Retinal pigment epithelial cell (primary cell): ENCODE data around the gene YEATS2.

ENCODE experiments used
- DNase-seq: peaks from one replicate; pipeline ENCODE4 v3.0.0-alpha.2; 2010; ENCODE audit warnings: low read depth
- H3K4me3 ChIP-seq: 2 replicates; pipeline ENCODE4 v1.5.1; 2011; ENCODE audit warnings: mild to moderate bottlenecking, low read length, control low read depth, moderate library complexity
- CTCF ChIP-seq: conservative IDR thresholded peaks from 2 replicates; pipeline ENCODE4 v1.5.1; 2011; ENCODE audit warnings: low read depth, low read length, control low read depth, inconsistent platforms

Gene YEATS2

GRCh38 chr3:183810643-183811594 is 113.3 kb downstream of the YEATS2 start:
- no peak overlapping the region for H3K4me3 ChIP-seq
- no peak for DNase-seq

DNA sequence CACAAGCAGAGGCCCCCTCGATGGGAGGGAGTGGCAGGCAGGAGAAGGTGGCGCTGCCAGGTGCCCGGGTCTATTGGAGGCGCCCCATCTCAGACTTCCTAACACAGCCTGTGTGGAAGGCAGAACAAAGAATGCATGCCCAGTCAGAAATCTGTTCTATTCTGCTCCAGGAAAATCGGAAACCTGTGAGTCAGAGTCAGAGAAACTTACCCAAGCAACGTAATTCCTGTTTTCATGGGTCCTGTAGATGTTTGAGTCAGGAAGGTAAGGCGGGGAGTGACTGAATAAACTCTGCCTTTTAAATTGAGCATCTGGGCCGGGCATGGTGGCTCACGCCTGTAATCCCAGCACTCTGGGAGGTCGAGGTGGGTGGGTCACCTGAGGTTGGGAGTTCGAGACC is 114.0 kb downstream of the YEATS2 start:
- DNase-seq, result no peak
- H3K4me3 ChIP-seq, result no peak overlapping the region
- TF ChIP-seq CTCF, result no peak

More at GRCh38 chr3:183810643-183811594, 113.3 kb downstream of the YEATS2 start:
- no peak for TF ChIP-seq CTCF

- TF ChIP-seq CTCF, result no peak
- no peak for DNase-seq
- H3K4me3 ChIP-seq, result no peak overlapping the region
Observed at GRCh38 chr3:183812761-183813445, 115.3 kb downstream of the YEATS2 start.

DNA sequence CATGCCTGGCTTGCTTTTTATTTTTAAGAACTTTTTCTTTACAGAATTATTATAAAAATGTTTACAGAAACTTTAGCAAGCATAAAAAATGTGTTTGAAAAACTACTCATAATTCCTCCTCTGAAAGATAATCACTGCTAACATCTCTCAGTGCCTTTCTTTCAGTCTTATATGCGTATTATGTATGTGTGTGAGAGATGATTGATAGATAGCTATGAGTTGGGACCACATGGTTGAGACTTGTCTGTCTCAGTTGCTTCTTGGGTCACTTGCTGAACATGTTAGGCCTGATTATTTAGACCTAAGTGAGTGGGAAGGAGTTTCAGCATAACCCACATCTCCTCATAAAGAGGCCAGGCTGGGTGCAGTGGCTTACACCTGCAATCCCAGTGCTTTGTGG is 116.6 kb downstream of the YEATS2 start:
- H3K4me3 ChIP-seq, result no peak overlapping the region
- DNase-seq, result no peak
- no peak for TF ChIP-seq CTCF

- DNase-seq, result no peak
- no peak overlapping the region for H3K4me3 ChIP-seq
- TF ChIP-seq CTCF, result no peak
Observed at GRCh38 chr3:183815563-183815940, 118.0 kb downstream of the YEATS2 start.

GRCh38 chr3:183815951-183816475 is 118.4 kb downstream of the YEATS2 start:
- no peak for TF ChIP-seq CTCF
- H3K4me3 ChIP-seq, result no peak overlapping the region
- no peak for DNase-seq
